Left kidney (tissue), 2 donors: Measurements from ENCODE around the gene NOC3L. TPM values are rescaled to one million over a fixed set of nuclear protein-coding genes. Genes with fewer than 3 reads are reported as not detected.
"Not testable (repeated sequence)": the region's sequence is repeated elsewhere in the genome, so short reads cannot be mapped to it uniquely, and the experiment has no call there.

Source experiments
- DNase-seq: peaks from one replicate; pipeline ENCODE4 v3.0.0-alpha.2; 2013
- polyA plus RNA-seq: library from polyadenylated mRNA; unstranded; fragments of 120-200 nt; gene quantifications from one replicate; pipeline ENCODE4 v1.2.1, GENCODE V29; 2013; ENCODE audit not compliant: insufficient read length

Gene NOC3L
- polyA plus RNA-seq, 1 donor = 26.5 TPM

DNA sequence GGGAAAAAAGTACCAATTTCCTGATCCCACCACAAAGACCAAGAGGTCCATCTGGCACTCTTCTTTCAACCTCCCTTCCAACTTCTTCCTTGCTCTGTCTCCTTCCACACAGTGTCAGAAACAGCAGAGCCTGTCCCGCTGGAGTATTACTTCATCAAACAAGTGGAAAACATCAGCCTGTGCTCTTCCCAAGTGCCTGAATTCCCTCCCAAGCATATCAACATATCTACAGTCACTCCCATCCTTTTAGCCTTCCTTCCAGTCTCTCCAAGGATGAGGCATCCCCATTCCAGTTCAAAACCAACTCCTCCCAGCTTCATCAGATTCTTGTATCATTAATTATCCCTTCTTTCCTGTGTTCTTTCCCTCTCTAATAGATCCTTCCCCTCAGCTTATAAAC lies 1.7 kb upstream of the NOC3L start:
- DNase-seq = no peak

- DNase-seq = no peak
Measured at GRCh38 chr10:94363251-94363565, 469 bp upstream of the NOC3L start.

- DNase-seq = no peak
Measured at GRCh38 chr10:94361171-94361794, 1.5 kb downstream of the NOC3L start.

DNA sequence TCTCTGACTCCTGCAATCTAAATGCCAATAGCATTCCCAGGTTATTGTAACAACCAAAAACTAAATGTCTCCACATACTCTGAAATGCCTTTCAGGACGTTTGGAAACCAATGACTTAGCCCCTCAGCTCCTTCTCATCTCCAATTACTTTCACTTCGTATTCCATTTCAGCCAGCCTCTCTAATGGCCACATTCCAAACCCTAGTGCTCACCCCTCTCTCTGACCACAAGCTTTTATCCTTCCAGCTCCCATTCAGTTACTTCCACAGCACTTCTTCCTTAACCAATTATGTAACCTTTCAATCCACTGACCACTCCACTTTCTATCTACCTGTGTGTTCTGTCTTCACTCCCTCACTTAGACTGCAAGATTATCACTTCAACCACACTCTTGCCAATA lies 4.3 kb downstream of the NOC3L start:
- DNase-seq = no peak

- DNase-seq = no peak
Measured at GRCh38 chr10:94357193-94357592, 5.5 kb downstream of the NOC3L start.

GRCh38 chr10:94355841-94356240 lies 6.9 kb downstream of the NOC3L start:
- no peak for DNase-seq

DNA sequence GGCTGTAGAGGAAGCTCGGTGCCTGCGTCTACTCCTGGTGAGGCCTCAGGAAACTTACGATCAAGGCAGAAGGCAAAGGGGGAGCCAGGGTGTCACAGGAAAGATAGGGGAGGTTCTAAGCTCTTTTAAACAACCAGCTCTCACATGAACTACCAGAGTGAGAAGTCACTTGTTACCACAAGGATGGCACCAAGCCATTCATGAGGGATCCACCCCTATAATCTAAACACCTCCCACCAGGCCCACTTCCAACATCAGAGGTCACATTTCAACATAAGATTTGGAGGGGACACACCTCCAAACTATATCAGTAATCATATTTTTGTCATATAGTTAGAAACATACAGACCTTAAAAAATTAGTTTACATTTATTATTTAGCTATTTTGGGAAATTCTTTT lies 9.4 kb downstream of the NOC3L start:
- no peak for DNase-seq

GRCh38 chr10:94351089-94351488 lies 11.7 kb downstream of the NOC3L start:
- DNase-seq = no peak

- DNase-seq = not testable (repeated sequence)
Measured at GRCh38 chr10:94350500-94350899, 12.2 kb downstream of the NOC3L start.

DNA sequence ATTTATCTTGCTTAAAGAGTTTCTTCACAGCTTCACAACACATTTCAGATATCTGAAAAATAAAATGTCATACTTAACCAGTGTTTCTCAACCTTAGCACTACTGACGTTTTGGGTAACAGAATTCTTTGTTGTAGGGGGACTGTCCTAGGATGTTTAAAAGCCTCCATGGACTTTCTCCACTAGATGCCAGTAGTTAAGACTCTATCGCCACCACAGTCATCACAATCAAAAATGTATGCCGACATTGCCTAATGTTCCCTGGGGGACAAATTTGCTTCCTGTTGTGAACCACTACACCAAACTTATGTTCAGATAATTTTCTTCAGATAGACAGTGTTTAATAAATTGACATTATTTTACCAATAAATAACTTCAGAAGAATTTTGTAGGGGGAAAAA lies 13.4 kb downstream of the NOC3L start:
- no peak for DNase-seq

GRCh38 chr10:94344522-94345122 lies 18.1 kb downstream of the NOC3L start:
- DNase-seq = no peak

GRCh38 chr10:94343151-94343550 lies 19.6 kb downstream of the NOC3L start:
- DNase-seq = no peak

- no peak for DNase-seq
Measured at GRCh38 chr10:94334857-94335256, 27.9 kb downstream of the NOC3L start.

DNA sequence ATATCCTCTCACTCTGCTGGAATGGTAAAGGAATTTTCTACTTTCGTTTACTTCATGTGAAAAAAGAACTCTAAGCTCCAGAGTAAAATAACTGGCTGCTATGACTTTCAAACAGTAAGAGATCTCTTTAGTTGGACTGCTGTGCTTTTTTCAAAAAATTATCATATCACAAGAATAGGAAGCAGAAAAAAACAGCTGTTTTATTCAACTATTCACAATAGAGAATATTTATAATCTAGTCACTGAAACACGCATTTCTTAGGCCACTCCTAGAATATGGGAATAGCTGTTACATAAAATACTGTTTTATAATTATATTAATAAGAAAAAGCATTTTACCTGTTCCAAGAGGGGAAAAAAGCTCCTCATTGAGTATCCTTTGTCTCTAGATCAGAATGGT lies 29.7 kb downstream of the NOC3L start:
- no peak for DNase-seq

- DNase-seq = no peak
Measured at GRCh38 chr10:94328613-94329012, 34.1 kb downstream of the NOC3L start.

GRCh38 chr10:94327649-94328048 lies 35.1 kb downstream of the NOC3L start:
- DNase-seq = no peak

- DNase-seq = no peak
Measured at GRCh38 chr10:94324609-94325233, 38.0 kb downstream of the NOC3L start.

DNA sequence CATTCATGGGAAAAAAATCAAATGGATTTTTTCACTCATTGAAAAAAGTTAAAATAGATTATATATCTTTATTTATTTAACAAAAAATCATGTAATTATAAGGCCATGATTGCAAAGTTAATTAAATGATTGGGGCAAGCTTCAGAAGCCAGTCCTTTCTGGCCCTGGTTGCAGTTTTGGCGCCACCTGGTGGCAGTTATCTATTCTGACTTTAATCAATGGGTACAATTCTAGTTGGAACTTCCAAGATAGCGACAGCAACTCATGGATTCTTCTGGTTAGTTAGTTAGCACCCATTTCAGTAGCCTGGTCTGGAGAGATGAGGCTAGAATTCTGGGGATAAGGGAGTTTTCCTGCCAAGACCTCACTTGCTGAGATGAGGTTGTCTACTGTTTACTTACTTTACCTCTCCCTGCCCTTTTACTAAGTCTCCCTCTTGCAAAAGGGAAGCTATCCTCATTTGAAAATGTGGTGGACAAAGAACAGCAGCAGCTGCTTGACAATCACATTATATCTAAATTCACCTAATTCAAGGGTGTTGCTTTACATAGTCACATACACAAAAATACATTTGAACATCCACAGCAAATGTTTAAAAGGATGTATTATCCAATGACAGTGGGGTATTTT lies 42.3 kb downstream of the NOC3L start:
- peak; percentile 59 for DNase-seq

DNA sequence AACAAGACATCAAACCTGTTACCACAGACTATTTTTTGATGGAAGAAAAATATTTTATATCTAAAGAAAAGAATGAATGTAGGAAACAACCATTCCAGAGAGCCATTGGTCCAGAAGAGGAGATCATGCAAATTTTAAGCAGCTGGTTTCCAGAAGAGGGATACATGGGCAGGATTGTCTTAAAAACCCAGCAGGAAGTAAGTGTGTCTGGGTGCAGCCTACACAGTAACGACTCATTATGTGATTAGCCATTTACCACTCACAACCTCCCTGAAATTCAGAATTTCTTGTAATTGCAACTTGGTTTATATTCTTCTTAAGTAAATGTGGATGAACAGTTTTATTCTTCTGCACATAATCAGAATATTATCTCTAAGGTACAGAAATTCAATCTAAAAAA lies 46.2 kb downstream of the NOC3L start:
- no peak for DNase-seq

DNA sequence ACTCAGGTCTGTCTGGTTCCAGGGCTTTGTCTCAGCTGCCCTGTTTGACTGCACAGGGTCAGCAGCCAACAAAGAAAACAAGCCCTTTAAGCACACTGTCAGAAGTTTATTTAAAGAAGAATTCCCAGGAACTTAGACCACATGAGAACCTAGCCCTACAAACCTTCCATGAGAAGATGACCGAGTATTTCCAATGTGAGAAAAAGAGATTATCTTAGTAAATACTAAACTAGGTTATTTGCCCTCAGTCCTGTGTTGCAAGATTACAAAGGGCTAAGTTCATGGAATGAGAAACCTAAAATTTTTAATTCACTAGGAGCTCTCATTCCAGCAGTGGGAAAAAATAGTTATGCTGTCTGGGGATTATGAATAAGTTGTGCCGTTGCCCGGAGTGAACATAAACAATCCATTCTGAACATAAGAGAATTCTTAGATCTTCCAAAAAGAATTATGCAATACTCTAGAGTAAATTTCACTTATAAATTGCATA lies 46.7 kb downstream of the NOC3L start:
- peak; percentile 21 for DNase-seq

- no peak for DNase-seq
Measured at GRCh38 chr10:94315024-94315451, 47.7 kb downstream of the NOC3L start.

DNA sequence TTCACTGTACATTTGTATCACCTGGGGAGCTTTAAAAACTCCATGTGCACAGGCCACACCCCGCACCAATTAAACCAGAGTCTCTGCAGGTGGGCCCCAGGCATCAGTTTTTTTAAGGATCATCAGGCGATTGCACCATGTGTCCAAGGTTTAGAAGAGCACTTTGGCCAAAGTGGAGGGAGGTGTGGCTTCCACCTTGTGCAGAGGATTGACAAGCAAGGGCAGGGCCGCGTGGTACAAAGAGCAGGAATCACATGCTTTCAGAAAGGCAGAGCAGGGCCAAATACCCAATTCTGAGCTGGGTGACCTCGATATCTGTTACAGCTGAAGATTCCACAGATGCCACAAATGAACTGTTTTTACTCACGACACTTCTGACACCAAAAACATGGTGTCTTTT lies 52.4 kb downstream of the NOC3L start:
- DNase-seq = no peak

GRCh38 chr10:94308866-94309265 lies 53.9 kb downstream of the NOC3L start:
- no peak for DNase-seq
